ENCODE data around the gene FBXO9.

GRCh38 chr6:53059648-53060589, 5.3 kb upstream of the FBXO9 start:
- no peak for TF ChIP-seq CTCF (IDR thresholded peaks at IDR 0.05)
- TF ChIP-seq POLR2A (IDR thresholded peaks at IDR 0.05), result no peak
